Cardiac fibroblast (primary cell): Measurements from ENCODE around the gene MICOS13.

ENCODE experiments used
- DNase-seq, 2 donors: peaks; one replicate each; pipeline versions ENCODE4 v3.0.0 to v3.0.0-alpha.2; 2010; ENCODE audit warnings: low read depth in 2 of 2
- H3K4me3 ChIP-seq, 2 donors: replicated peaks in 1 of 2; 1 replicate in 1 of 2; 2 replicates in 1 of 2; pipeline ENCODE4 v1.5.1; 2011; ENCODE audit warnings: low read depth in 2 of 2, low read length in 2 of 2, mild to moderate bottlenecking in 2 of 2, moderate library complexity in 1 of 2
- TF ChIP-seq, protein P1 (sequence below): IDR thresholded peaks from one replicate; pipeline ENCODE4 v1.5.1; 2011; ENCODE audit warnings: low read depth, mild to moderate bottlenecking, low read length, inconsistent platforms

MICOS13 gene

DNA sequence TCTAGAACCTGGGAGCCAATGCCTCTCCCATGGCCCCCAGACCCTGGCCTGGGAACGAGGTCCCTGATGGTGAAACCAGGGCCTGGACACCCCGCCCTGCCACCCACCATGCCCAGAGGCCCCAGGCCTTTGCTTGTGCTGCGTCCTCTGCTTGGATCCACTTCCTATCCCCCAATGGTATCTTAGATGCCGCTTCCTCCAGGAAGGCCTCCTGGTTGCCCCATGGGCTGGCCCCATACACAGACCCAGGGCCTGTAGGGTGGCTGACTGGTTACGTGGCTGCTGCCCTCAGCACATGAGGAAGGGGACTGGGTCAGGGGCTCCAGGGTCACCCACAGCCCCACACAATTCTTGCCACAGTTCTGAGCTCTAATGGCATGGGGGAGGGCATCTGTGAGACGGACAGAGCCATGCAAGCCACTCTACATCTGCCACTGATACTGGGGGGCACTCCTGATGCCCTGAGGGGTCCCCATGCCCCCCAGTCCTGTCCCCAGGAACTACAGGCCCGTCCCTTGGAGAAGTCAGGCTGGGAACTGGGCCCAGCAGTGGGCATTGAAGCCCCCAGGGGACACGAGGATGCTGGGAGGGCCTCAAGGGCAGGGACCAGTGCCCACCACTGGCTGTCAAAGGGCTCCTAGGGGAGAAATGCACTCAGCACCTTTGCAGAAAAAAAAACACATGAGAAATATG is 14.8 kb upstream of the MICOS13 start:
- no peak for DNase-seq
- TF ChIP-seq, protein P1, sequence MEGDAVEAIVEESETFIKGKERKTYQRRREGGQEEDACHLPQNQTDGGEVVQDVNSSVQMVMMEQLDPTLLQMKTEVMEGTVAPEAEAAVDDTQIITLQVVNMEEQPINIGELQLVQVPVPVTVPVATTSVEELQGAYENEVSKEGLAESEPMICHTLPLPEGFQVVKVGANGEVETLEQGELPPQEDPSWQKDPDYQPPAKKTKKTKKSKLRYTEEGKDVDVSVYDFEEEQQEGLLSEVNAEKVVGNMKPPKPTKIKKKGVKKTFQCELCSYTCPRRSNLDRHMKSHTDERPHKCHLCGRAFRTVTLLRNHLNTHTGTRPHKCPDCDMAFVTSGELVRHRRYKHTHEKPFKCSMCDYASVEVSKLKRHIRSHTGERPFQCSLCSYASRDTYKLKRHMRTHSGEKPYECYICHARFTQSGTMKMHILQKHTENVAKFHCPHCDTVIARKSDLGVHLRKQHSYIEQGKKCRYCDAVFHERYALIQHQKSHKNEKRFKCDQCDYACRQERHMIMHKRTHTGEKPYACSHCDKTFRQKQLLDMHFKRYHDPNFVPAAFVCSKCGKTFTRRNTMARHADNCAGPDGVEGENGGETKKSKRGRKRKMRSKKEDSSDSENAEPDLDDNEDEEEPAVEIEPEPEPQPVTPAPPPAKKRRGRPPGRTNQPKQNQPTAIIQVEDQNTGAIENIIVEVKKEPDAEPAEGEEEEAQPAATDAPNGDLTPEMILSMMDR = no peak
- H3K4me3 ChIP-seq = no peak overlapping the region

DNA sequence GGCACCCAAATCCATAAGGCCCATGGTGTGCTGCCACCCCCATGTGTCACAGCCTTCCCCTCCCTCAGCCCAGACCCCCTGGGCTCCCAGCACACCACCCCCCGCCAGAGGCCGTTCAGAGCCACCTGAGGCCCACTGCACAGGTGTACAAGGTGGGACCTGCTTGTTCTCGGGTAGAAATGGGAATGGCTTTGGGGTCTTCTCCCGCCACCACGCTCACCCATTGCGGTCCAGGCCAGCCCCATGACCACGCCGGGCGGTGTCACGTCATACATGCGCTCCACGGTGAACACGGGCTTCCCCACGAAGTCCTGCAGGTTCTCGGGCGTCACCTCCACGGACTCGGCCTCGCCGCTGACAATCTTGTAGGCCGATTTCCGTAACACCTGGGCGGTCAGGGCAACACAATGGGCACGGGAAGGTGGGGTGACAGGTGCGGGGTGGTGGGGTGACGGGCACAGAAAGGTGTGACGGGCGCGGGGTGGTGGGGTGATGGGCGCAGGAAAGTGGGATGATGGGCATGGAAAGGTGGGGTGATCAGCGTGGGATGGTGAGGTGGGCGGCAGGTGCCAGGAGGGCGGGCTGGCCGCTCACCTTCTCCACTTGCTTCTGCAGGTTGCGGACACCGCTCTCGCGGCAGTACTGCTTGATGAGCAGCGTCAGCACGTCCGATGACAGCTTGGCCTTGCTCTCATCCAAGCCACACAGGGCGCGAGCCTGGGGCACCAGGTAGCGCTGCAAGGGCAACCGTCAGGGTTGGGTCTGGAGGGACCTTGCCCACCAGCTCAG is 14.0 kb upstream of the MICOS13 start:
- no peak overlapping the region for H3K4me3 ChIP-seq
- TF ChIP-seq, protein P1 = no peak

DNA sequence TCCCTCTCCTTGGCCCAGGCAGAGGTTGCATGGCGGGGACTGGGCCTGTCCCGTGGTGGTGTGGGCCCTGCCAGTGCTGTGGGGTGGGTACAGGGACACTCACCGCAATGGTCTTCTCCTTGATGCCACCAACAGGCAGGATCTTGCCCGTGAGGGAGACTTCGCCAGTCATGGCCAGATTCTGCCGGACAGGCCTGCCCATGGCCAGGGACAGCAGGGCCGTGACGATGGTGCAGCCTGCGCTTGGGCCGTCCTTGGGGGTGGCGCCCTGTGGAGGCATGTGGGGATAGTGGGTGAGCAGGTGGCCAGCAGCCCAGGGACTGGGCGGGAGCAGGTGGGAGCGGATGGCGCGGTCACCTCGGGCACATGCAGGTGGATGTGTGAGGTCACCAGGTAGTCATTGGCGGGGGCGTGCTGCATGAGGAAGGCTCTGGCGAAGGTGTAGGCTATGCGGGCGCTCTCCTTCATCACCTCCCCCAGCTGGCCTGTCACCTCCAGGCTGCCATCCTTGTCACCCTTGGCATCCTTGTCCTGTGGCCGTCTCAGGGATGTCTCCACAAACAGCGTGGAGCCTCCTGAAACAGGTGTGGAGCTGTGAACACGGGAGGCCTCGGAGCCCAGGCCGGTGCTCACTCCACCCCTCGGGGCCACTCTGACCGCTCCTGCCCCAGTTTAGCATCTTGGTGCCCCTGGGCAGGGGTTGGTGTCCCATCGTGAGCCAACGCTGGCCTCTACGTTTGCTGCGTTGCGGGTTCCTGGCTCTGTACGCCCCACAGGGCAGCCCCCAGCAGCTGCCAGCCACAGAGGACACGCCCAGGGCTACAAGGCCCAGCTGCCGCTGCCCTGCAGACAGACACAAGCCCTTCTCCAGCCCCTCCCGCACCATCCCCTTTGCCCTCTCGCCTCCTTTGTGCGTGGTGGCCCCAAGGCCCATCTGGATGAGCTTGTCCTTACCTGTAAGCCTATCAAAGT is 13.2 kb upstream of the MICOS13 start:
- H3K4me3 ChIP-seq = no peak overlapping the region
- TF ChIP-seq, protein P1 = no peak
- DNase-seq = no peak

More for the DNA sequence above, 14.0 kb upstream of the MICOS13 start:
- DNase-seq = no peak

- DNase-seq = no peak
- TF ChIP-seq, protein P1 = no peak
- no peak overlapping the region for H3K4me3 ChIP-seq
Observed at GRCh38 chr19:5692723-5693194, 12.4 kb upstream of the MICOS13 start.

DNA sequence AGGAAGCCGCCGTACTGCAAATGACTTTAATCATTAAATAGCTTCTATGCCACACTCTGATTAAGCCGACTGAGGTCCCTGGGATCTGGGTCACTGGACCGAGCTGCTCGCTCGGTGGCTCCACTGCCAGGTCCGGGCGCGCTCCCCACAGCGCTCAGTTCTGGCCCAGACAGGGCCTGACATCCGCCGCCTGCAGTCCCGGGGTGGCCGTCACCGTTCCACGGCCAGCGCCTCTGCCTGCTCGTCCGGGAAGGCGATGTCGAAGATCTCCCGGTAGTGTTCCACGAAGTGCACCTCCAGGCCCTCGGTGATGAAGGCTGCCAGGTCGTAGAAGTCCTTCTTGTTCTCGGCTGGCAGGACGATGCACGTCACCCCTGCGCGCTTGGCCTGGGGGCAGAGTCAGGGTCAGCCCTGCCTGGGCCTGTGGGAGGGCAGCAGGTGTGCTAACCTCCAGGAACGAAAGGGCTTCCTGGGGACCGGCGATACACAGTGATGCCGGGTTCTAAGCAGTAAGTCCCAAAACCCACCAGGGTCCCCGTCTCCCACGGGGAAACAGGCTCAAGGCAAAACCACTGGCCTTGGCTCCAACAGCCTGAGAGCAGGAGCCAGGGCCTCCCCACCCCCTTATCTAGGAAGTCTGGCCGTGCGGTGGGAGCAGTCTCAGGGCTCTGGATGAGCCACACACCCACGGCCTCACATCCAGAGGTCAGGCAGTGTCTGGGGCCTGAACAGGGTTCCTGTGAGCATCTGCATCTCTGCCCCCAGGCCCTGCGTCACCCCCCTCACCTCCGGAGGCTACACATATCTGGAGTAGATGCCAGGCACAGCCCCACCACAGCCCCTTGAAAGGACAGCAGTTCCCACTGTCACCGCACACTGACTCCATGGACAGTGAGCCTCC is 11.8 kb upstream of the MICOS13 start:
- H3K4me3 ChIP-seq = peak overlapping the region; percentile 93 to 96
- TF ChIP-seq, protein P1 = no peak
- DNase-seq = no peak
